Gastrocnemius medialis (tissue), 4 donors: ENCODE data around the gene RIMBP2. TPM values are rescaled to one million over a fixed set of nuclear protein-coding genes. Genes with fewer than 3 reads are reported as not detected.

Experiments
- ATAC-seq, 2 donors: fragments of 150-250 bp; one replicate each; pipeline ENCODE4 v1.9.1; 2016
- DNase-seq, 2 donors: peaks; one replicate each; pipeline ENCODE4 v3.0.0-alpha.2; 2019
- H3K27ac ChIP-seq, 4 donors: fragments of 200-600 bp; sonication (generic); 1 replicate in 1 of 4; 2 replicates in 3 of 4; pipeline ENCODE4 v1.5.1; 2016 to 2018; ENCODE audit warnings: mild to moderate bottlenecking in 2 of 4, moderate library complexity in 1 of 4
- H3K27me3 ChIP-seq, 3 donors: fragments of 200-600 bp; sonication (generic) in 2 of 3; 1 replicate in 1 of 3; 2 replicates in 2 of 3; pipeline versions ENCODE4 v1.5.1 to v1.6.0; 2016 to 2019; ENCODE audit warnings: mild to moderate bottlenecking in 1 of 3, moderate library complexity in 1 of 3
- H3K36me3 ChIP-seq, 2 donors: fragments of 200-600 bp; sonication (generic) in 1 of 2; one replicate each; pipeline ENCODE4 v1.5.1; 2017 to 2018
- H3K4me1 ChIP-seq, 2 donors: fragments of 200-600 bp; sonication (generic) in 1 of 2; one replicate each; pipeline ENCODE4 v1.5.1; 2016 to 2017; ENCODE audit warnings: mild to moderate bottlenecking in 2 of 2
- H3K4me3 ChIP-seq, 4 donors: fragments of 200-600 bp; sonication (generic) in 3 of 4; 1 replicate in 1 of 4; 2 replicates in 3 of 4; pipeline ENCODE4 v1.5.1; 2016 to 2019; ENCODE audit warnings: mild to moderate bottlenecking in 2 of 4
- H3K9me3 ChIP-seq, 3 donors: fragments of 200-600 bp; sonication (generic) in 2 of 3; 1 replicate in 1 of 3; 2 replicates in 2 of 3; pipeline ENCODE4 v1.5.1; 2016 to 2019
- CTCF ChIP-seq, 5 experiments: fragments of 450-650 bp in 3 of 5; fragments of 200-600 bp in 2 of 5; sonication (generic) in 2 of 5; IDR thresholded peaks in 4 of 5; conservative IDR thresholded peaks in 1 of 5; 1 replicate in 4 of 5; 2 replicates in 1 of 5; pipeline ENCODE4 v1.5.1; 2016 to 2019; ENCODE audit warnings: antibody characterized with exemption in 5 of 5, mild to moderate bottlenecking in 3 of 5, moderate library complexity in 3 of 5
- POLR2A ChIP-seq, 2 donors: fragments of 450-650 bp; IDR thresholded peaks; one replicate each; pipeline ENCODE4 v1.6.1; 2017; ENCODE audit warnings: antibody characterized with exemption in 2 of 2, mild to moderate bottlenecking in 2 of 2, moderate library complexity in 2 of 2
- in situ Hi-C, 4 donors: fragments of 200-750 bp; cut with MboI; loops; one replicate each; pipeline versions ENCODE4 v1.15.0 to v1.8.0; 2017; ENCODE audit warnings: low sequenced_read_pairs in 4 of 4
- intact Hi-C: fragments of 100-400 bp; cut with DNase I; formaldehyde crosslinking; loops from one replicate; pipeline ENCODE4 v1.15.1; 2023; ENCODE audit warnings: low total_unique reads
- total RNA-seq, 4 donors: library from RNA; depleted of rRNA; stranded (reverse); fragments of >200 nt; gene quantifications; one replicate each; pipeline versions ENCODE4 v1.1.0 to v1.2.3, GENCODE V29; 2016

RIMBP2 gene
- total RNA-seq, 4 donors from 2014 or later: 0.76 to 2.2 (median 1.2) TPM; not detected in 1

GRCh38 chr12:130538343-130539095 lies 177.6 kb downstream of the RIMBP2 start:
- intact Hi-C loops: no loop called here
- DNase-seq (no peak), ATAC-seq (no peak)

GRCh38 chr12:130537655-130538054 lies 178.4 kb downstream of the RIMBP2 start:
- in situ Hi-C loops: no loop called here
- no peaks in the 10 kb centered on the region for H3K9me3 ChIP-seq
- H3K4me3 ChIP-seq: no peak overlapping the region
- intact Hi-C loops: no loop called here
- no peaks in the 10 kb centered on the region for H3K27me3 ChIP-seq
- DNase-seq: no peak
- no peaks in the 10 kb centered on the region for H3K36me3 ChIP-seq
- ATAC-seq: no peak
- no peak overlapping the region for H3K27ac ChIP-seq
- no peaks in the 10 kb centered on the region for H3K4me1 ChIP-seq
- TF ChIP-seq POLR2A (IDR thresholded peaks at IDR 0.05) (no peak), CTCF (IDR thresholded peaks at IDR 0.05 in 4 of 5, conservative IDR thresholded peaks at IDR 0.05 in 1 of 5) (no peak)

More at GRCh38 chr12:130538343-130539095, 177.6 kb downstream of the RIMBP2 start:
- no peak for TF ChIP-seq POLR2A (IDR thresholded peaks at IDR 0.05)
- no peak for TF ChIP-seq CTCF (IDR thresholded peaks at IDR 0.05 in 4 of 5, conservative IDR thresholded peaks at IDR 0.05 in 1 of 5)
- Histone ChIP-seq H3K36me3 (no peaks in the 10 kb centered on the region), H3K4me3 (no peak overlapping the region), H3K4me1 (no peaks in the 10 kb centered on the region), H3K27ac (no peak overlapping the region), H3K27me3 (no peaks in the 10 kb centered on the region), H3K9me3 (no peaks in the 10 kb centered on the region)
- in situ Hi-C loops: no loop called here

GRCh38 chr12:130537051-130537450 lies 179.0 kb downstream of the RIMBP2 start:
- in situ Hi-C loops (no loop called here), intact Hi-C loops (no loop called here)
- H3K27ac ChIP-seq: no peak overlapping the region
- no peaks in the 10 kb centered on the region for H3K36me3 ChIP-seq
- no peaks in the 10 kb centered on the region for H3K27me3 ChIP-seq
- TF ChIP-seq CTCF (IDR thresholded peaks at IDR 0.05 in 4 of 5, conservative IDR thresholded peaks at IDR 0.05 in 1 of 5) (no peak), POLR2A (IDR thresholded peaks at IDR 0.05) (no peak)
- no peak for ATAC-seq
- no peaks in the 10 kb centered on the region for H3K4me1 ChIP-seq
- H3K9me3 ChIP-seq: no peaks in the 10 kb centered on the region
- no peak overlapping the region for H3K4me3 ChIP-seq
- no peak for DNase-seq

GRCh38 chr12:130530429-130530828 lies 185.7 kb downstream of the RIMBP2 start:
- no peaks in the 10 kb centered on the region for H3K36me3 ChIP-seq
- in situ Hi-C loops (no loop called here), intact Hi-C loops (no loop called here)
- TF ChIP-seq POLR2A (IDR thresholded peaks at IDR 0.05) (no peak), CTCF (IDR thresholded peaks at IDR 0.05 in 4 of 5, conservative IDR thresholded peaks at IDR 0.05 in 1 of 5) (no peak)
- ATAC-seq (no peak), DNase-seq (no peak)
- no peak overlapping the region for H3K27ac ChIP-seq
- no peaks in the 10 kb centered on the region for H3K4me1 ChIP-seq
- H3K9me3 ChIP-seq: no peaks in the 10 kb centered on the region
- no peaks in the 10 kb centered on the region for H3K27me3 ChIP-seq
- no peak overlapping the region for H3K4me3 ChIP-seq
